ENCODE measurements around the gene NOS1AP.
"Not testable (repeated sequence)": the region's sequence is repeated elsewhere in the genome, so short reads cannot be mapped to it uniquely, and the experiment has no call there.

NOS1AP gene

GRCh38 chr1:162040657-162041056, 28.8 kb upstream of the NOS1AP start (continued):
- no peak for TF ChIP-seq PATZ1 (CRISPR knock-in tag; IDR thresholded peaks at IDR 0.05; ENCODE audit: borderline replicate concordance)
- TF ChIP-seq GLIS3 (CRISPR knock-in tag; IDR thresholded peaks at IDR 0.05), result no peak

- no peak for ATAC-seq
These were observed 27.1 kb upstream of the NOS1AP start for GRCh38 chr1:162042361-162042760.

GRCh38 chr1:162046921-162047320, 22.6 kb upstream of the NOS1AP start:
- no peak for ATAC-seq
- TF ChIP-seq POU6F1 (CRISPR knock-in tag; IDR thresholded peaks at IDR 0.05; ENCODE audit: borderline replicate concordance, low read depth), result no peak
- TF ChIP-seq BACH2 (CRISPR knock-in tag; IDR thresholded peaks at IDR 0.05; ENCODE audit: borderline replicate concordance), result no peak
- no peak for TF ChIP-seq CSDC2 (CRISPR knock-in tag; IDR thresholded peaks at IDR 0.05)
- TF ChIP-seq ZNF8 (CRISPR knock-in tag; IDR thresholded peaks at IDR 0.05), result no peak
- TF ChIP-seq TSHZ2 (CRISPR knock-in tag; IDR thresholded peaks at IDR 0.05), result no peak
- no peak for TF ChIP-seq OSR1 (CRISPR knock-in tag; IDR thresholded peaks at IDR 0.05)
- no peak for TF ChIP-seq ARNTL (CRISPR knock-in tag; IDR thresholded peaks at IDR 0.05; ENCODE audit: borderline replicate concordance, low read depth)

More at GRCh38 chr1:162042361-162042760, 27.1 kb upstream of the NOS1AP start:
- no peak for TF ChIP-seq PATZ1 (CRISPR knock-in tag; IDR thresholded peaks at IDR 0.05; ENCODE audit: borderline replicate concordance)
- no peak for TF ChIP-seq ARNTL (CRISPR knock-in tag; IDR thresholded peaks at IDR 0.05; ENCODE audit: borderline replicate concordance, low read depth)
- TF ChIP-seq ISL1 (CRISPR knock-in tag; IDR thresholded peaks at IDR 0.05), result no peak
- TF ChIP-seq ZC3H10 (CRISPR knock-in tag; IDR thresholded peaks at IDR 0.05), result no peak
- TF ChIP-seq PPARA (CRISPR knock-in tag; IDR thresholded peaks at IDR 0.05; ENCODE audit: borderline replicate concordance), result no peak
- no peak for TF ChIP-seq CSRNP3 (CRISPR knock-in tag; IDR thresholded peaks at IDR 0.05)
- no peak for TF ChIP-seq ESRRG (CRISPR knock-in tag; IDR thresholded peaks at IDR 0.05)
- TF ChIP-seq SNAI2 (CRISPR knock-in tag; IDR thresholded peaks at IDR 0.05), result no peak
- no peak for TF ChIP-seq GLIS3 (CRISPR knock-in tag; IDR thresholded peaks at IDR 0.05)

GRCh38 chr1:162053949-162054348, 15.5 kb upstream of the NOS1AP start:
- not testable (repeated sequence) for ATAC-seq

- peak; percentile 90 for ATAC-seq
- TF ChIP-seq RARB (CRISPR knock-in tag; IDR thresholded peaks at IDR 0.05) (no peak), ISL1 (CRISPR knock-in tag; IDR thresholded peaks at IDR 0.05) (no peak), CSRNP3 (CRISPR knock-in tag; IDR thresholded peaks at IDR 0.05) (no peak), SNAI2 (CRISPR knock-in tag; IDR thresholded peaks at IDR 0.05) (no peak), ZNF8 (CRISPR knock-in tag; IDR thresholded peaks at IDR 0.05) (no peak), PPARA (CRISPR knock-in tag; IDR thresholded peaks at IDR 0.05; ENCODE audit: borderline replicate concordance) (no peak), ZNF70 (CRISPR knock-in tag; IDR thresholded peaks at IDR 0.05) (no peak), ARNTL (CRISPR knock-in tag; IDR thresholded peaks at IDR 0.05; ENCODE audit: borderline replicate concordance, low read depth) (no peak)
These were observed 14.4 kb upstream of the NOS1AP start for GRCh38 chr1:162055062-162055461.

Data from SK-N-SH treated with all-trans-retinoic acid at 6 μM for 48 hours (cell line).